ENCODE results near the gene SLC38A8.

- no peak for TF ChIP-seq CTCF (IDR thresholded peaks at IDR 0.05)
- TF ChIP-seq EP300 (IDR thresholded peaks at IDR 0.05): no peak
- TF ChIP-seq POLR2AphosphoS5 (IDR thresholded peaks at IDR 0.05): no peak
- no peak for TF ChIP-seq POLR2A (IDR thresholded peaks at IDR 0.05)
Observed at GRCh38 chr16:83970430-83970815, 72.2 kb downstream of the SLC38A8 start.
